Measurements from ENCODE around the gene TNFRSF18.

Gene TNFRSF18

DNA sequence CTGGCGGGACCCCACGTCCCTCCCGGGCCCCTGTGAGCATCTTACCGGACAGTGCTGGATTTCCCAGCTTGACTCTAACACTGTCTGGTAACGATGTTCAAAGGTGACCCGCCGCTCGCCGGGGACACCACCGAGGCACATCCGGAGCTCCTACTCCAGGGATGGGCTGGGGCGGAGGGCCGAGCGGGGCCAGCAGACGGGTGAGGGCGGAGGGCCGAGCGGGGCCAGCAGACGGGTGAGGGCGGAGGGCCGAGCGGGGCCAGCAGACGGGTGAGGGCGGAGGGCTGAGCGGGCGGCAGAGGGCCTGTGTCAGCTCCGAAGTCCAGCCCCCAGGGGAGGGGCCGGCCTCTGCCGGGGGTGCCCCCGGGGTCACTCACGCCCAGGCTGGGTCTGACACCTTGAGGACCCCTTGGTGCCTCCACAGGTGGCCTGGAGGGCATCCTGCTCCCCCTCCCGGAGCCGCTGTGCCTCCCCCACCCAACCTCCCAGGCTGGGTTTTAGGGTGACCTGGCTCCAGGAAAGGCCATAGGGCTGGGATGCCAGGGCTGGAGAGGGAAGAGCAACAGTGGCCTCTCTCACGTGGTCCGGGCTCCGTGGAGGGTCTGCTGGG lies 38.4 kb downstream of the TNFRSF18 start:
- TF ChIP-seq, protein P1, sequence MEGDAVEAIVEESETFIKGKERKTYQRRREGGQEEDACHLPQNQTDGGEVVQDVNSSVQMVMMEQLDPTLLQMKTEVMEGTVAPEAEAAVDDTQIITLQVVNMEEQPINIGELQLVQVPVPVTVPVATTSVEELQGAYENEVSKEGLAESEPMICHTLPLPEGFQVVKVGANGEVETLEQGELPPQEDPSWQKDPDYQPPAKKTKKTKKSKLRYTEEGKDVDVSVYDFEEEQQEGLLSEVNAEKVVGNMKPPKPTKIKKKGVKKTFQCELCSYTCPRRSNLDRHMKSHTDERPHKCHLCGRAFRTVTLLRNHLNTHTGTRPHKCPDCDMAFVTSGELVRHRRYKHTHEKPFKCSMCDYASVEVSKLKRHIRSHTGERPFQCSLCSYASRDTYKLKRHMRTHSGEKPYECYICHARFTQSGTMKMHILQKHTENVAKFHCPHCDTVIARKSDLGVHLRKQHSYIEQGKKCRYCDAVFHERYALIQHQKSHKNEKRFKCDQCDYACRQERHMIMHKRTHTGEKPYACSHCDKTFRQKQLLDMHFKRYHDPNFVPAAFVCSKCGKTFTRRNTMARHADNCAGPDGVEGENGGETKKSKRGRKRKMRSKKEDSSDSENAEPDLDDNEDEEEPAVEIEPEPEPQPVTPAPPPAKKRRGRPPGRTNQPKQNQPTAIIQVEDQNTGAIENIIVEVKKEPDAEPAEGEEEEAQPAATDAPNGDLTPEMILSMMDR (IDR thresholded peaks at IDR 0.05; ENCODE audit: low read depth, low read length), result no peak
- Histone ChIP-seq H3K9me3 (ENCODE audit: severe bottlenecking) (no peaks in the 10 kb centered on the region), H3K27ac (no peak overlapping the region), H3K4me3 (ENCODE audit: low read depth, low read length) (no peak overlapping the region), H3K27me3 (ENCODE audit: insufficient read depth, low read depth, severe bottlenecking) (no peaks in the 10 kb centered on the region), H3K36me3 (no peaks in the 10 kb centered on the region)
- no peak for DNase-seq

DNA sequence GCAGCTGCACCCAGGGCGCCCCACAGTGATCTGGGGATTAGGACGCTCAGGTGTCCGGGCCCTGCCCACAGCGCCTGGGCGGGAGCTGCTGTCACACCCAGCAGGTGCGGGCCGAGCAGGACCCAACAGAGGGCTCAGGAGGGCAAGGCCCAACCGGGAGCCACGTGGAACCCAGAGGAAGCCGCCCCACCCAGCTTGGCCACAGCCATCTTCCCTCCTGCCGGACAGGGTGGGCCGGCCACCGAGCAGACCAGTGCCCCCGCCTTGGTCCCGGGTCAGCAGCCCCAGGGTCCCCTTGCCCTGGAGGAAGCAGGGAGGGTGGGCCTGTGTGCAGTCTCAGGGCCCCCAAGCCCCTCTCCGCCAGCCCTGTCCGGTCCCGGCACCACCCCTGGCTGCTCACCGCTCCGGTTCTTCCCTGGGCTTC lies 39.0 kb downstream of the TNFRSF18 start:
- Histone ChIP-seq H3K27me3 (ENCODE audit: insufficient read depth, low read depth, severe bottlenecking) (no peaks in the 10 kb centered on the region), H3K27ac (no peak overlapping the region)

DNA sequence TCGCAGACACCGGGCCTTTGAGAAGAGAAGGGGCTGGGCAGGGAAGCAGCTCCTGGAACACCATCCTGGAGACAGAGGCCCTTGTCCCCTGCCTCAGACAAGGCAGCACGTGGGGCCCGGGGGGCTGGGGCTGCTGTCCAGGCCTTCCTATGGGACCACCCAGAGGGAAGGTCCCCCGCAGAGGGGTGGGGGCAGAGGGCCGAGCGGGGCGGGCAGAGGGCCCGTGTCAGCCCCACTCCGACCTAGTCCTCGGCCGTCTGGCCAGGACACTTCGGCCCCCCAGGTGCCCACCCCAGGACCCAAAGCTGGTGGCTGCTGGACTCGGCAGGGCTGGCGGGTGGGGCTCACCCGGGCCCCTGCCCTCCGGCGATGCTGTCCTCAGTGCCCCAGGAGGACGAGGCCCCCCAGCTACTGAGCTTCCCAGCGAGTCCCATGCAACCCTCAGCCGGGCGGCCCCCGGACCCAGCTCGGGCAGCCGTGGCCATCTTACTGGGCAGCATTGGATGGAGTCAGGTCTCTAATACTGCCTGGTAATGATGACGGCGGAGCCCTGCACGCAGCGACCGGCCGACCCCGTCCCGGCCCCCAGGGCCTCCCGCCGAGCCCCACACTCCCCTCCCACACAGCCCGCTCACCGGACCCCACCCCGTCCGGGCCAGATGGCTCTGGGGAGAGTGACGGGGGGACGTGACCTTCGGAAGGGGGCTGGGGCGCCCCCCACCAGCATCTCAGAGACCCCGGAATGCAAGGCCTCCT lies 39.6 kb downstream of the TNFRSF18 start:
- DNase-seq, result no peak
- Histone ChIP-seq H3K27me3 (ENCODE audit: insufficient read depth, low read depth, severe bottlenecking) (no peaks in the 10 kb centered on the region), H3K4me3 (ENCODE audit: low read depth, low read length) (no peak overlapping the region), H3K36me3 (no peaks in the 10 kb centered on the region), H3K27ac (no peak overlapping the region), H3K9me3 (ENCODE audit: severe bottlenecking) (no peaks in the 10 kb centered on the region)
- TF ChIP-seq, protein P1 (IDR thresholded peaks at IDR 0.05; ENCODE audit: low read depth, low read length), result no peak

More for the DNA sequence above, 39.0 kb downstream of the TNFRSF18 start:
- no peak overlapping the region for H3K4me3 ChIP-seq (ENCODE audit: low read depth, low read length)
- H3K36me3 ChIP-seq, result no peaks in the 10 kb centered on the region
- no peak for DNase-seq
- H3K9me3 ChIP-seq (ENCODE audit: severe bottlenecking), result no peaks in the 10 kb centered on the region
- TF ChIP-seq, protein P1 (IDR thresholded peaks at IDR 0.05; ENCODE audit: low read depth, low read length), result no peak

GRCh38 chr1:1165900-1166421 lies 40.4 kb downstream of the TNFRSF18 start:
- Histone ChIP-seq H3K27ac (no peak overlapping the region), H3K27me3 (ENCODE audit: insufficient read depth, low read depth, severe bottlenecking) (no peaks in the 10 kb centered on the region), H3K36me3 (no peaks in the 10 kb centered on the region), H3K9me3 (ENCODE audit: severe bottlenecking) (no peaks in the 10 kb centered on the region), H3K4me3 (ENCODE audit: low read depth, low read length) (no peak overlapping the region)
- DNase-seq, result no peak
- TF ChIP-seq, protein P1 (IDR thresholded peaks at IDR 0.05; ENCODE audit: low read depth, low read length), result no peak

GRCh38 chr1:1165485-1165884 lies 40.9 kb downstream of the TNFRSF18 start:
- Histone ChIP-seq H3K27ac (no peak overlapping the region), H3K9me3 (ENCODE audit: severe bottlenecking) (no peaks in the 10 kb centered on the region), H3K4me3 (ENCODE audit: low read depth, low read length) (no peak overlapping the region), H3K36me3 (no peaks in the 10 kb centered on the region), H3K27me3 (ENCODE audit: insufficient read depth, low read depth, severe bottlenecking) (no peaks in the 10 kb centered on the region)
- TF ChIP-seq, protein P1 (IDR thresholded peaks at IDR 0.05; ENCODE audit: low read depth, low read length), result no peak
- DNase-seq, result no peak
